Measurements from ENCODE around the gene SF3B6. TPM values are rescaled to one million over a fixed set of nuclear protein-coding genes. Genes with fewer than 3 reads are reported as not detected.

Gene SF3B6, protein sequence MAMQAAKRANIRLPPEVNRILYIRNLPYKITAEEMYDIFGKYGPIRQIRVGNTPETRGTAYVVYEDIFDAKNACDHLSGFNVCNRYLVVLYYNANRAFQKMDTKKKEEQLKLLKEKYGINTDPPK
- total RNA-seq = 126 and 127 TPM in 2 replicates

DNA sequence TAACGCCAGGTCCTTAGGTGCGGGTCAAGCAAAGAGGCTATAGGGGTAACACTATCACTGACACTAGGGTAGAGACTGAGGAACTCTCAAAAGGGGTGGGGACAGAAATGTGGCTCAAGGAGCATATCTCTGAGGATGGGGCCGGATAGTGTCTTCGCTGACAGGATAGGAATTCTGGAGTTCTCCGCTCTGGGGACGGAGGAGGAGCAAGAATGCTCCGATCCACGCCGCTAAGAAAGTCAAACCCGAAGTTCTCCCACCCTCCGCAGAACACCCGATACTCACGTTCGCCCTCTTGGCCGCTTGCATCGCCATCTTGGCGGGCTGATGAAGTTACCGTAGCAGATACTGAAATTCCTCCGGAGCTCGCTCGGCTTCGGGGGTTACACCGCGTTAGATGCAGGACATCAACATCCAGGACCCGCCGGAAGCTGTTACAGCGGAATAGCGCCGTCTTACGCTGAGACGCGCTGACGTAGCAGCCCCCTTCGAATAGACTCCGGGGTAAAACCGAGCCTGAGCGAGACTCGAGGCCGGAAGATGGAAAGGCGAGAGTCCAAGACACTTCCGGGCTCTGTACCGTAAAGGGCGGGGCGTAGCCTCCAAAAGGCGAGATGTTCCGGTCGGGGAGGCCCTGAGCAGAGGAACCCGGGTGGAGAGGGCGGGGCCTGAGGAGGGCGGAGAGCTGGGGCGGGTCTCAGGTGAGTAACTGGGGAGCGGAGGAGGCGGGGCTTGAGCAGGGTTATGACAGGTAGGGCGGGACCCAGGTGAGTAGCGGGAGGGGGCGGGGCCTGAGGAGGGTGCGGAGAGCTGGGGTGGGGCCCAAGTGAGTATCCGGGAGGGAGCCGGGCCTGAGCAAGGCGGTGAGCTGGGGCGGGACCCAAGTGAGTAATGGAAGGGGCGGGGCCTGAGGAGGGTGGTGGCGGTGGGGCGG, at the start of gene SF3B6:
Gene SF3B6, minus strand, starts transcription at position 412 of the 934 bp plus-strand sequence. Its CDS starts 97 bp downstream, at position 315.

DNA sequence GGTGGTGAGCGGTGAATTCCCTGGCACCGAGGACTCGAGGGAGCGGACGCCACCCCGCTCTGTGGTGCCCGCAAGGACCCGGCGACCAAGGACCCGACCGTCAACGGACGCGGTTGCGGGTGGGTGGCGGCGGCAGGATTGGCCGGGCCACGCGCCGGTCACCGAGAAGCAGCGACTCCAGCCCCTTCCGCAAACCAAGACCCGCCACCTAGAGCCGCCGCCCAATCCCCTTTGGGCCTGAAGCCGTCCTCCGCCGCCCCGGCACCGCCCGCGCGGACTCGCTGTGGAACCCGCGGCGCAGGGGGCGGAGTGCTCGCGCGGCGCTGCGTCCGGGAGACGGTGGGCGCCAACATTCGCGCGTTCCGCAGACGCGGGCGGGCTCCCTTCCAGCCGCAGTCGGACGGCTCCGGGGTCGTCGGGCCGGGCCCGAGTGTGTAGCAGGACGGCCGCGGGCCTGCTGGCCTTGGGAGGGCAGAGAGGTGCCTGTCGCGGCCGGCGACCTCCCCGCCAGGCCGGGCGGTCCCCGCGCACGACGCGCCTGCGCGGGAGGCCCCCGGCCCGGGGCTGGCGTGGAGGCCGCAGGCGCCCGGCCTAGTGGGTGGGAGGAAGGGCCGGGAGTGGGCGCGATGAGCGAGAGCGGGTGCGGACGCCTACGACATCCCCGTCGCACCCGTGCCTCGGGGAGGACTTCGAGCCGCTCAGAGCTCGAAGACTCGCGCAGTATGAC, 47.2 kb upstream of the SF3B6 start, which contains the start of the genes FAM228B and PFN4:
Gene FAM228B, plus strand, starts transcription at position 275 of the 727 bp plus-strand sequence. CDS start 893 bp downstream, outside the sequence.
Gene PFN4, minus strand, starts transcription at position 140 of the 727 bp plus-strand sequence. CDS start 799 bp downstream, outside the sequence.

DNA sequence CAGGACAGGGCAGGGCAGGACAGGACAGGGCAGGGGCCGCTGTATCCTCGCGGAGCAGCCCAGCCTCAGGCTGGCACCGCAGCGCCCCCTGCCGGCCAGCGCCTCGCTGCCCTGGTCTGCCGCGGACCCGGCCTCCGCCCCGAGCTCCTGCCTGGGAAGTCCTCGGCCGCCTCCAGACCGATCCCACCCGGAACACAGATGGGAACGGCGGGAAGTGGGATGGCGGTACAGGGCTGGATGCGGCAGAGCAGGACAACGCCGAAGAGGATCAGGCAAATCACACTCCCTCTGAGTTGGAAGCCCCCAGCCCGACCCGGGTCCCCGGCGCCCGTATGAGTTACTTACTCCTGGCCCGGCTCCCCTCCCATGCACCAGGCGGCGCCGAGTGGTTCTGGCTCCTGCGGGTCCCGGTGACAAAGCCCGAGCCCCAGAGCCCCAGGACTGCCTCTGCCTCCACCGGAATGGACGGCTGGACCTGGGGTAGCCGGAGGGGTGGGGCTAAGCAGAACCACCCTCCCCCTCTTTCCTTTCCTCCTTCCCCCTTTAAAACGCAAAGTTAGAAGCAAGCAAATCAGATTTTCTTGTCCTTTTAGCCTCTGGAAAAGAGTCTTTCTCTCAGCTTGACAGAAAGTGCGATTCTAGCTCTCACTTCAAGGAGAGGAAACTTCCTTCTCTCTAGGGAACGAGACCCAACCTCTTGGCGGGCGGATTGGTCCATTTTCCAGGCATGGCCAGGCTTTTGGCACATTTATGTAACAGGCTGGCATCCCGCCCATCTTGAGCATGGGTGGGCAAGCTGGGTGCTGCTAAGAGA, 8.5 kb upstream of the SF3B6 start, which contains the start of gene TP53I3:
Gene TP53I3, minus strand, starts transcription at position 449 of the 814 bp plus-strand sequence. CDS start 508 bp downstream, outside the sequence.

DNA sequence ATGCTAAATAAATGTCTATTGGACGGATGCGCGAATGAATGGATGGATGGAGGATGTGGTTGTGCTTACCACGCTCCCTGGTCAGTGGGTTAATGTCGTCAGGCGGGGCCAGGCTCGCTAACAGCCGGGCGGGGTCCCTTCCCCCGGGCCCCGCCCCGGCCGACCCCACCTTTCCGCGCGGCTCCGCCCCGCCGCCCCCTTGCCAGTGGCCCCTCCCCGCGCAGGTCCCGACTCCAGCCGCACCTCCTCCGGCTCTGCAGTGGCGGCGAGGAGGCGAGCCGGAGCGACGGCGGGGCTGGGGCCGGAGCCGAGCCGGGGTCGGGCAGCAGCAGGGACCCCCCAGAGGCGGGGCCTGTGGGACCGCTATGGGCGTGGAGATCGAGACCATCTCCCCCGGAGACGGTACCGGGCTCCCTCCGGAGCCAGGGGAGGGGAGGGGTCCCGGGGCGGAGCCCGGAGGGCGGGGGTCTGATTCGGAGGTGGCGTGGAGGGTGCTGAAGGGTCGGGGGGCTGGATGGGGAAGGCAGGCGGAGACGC, 26.6 kb downstream of the SF3B6 start, which contains the start of gene FKBP1B:
Gene FKBP1B, plus strand, starts transcription at position 257 of the 537 bp plus-strand sequence. Its CDS starts 109 bp downstream, at position 366.

DNA sequence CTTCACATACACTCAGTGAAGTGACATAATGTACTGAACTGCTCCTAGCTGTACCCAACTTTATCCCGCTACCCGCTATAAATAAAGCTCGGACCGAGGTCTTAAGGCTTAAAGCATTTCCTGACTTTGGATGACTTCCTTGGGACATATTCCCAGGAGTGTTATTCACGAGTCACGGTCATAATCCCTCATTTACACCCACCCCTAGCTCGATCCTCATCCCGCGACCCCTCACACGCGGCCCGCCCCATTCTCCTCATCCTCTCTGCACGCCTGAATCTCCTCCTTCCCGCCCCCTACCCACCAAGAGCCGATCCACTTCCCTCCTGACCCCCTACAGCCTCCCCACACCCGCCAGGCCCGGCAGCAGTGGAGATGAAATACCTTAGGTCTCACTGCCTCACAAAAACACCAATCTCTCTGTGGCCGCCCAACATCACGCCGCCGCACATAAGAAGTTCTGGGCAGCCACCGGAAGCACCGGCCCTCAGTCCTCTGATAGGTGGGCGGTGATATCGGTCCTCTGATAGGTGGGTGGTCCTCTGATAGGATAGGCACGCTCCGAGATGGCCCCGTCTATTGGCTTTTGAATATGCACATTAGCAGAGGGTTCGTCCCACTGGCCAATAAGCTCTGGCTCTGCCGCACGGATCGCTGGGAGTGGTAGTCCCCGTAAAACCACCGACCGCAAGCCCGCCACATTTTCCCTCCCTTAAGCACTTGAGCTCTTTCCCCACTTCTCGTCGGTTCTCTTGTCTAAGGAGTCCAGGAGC, 29.0 kb downstream of the SF3B6 start, which contains the start of gene WDCP:
Gene WDCP, minus strand, starts transcription at position 462 of the 773 bp plus-strand sequence. CDS start 7,897 bp downstream, outside the sequence.

Other genes with a start within 250 kb of the SF3B6 start
- 3.4 and 4.3 TPM in 2 replicates for gene ATAD2B, start 149.2 kb downstream of the SF3B6 start, total RNA-seq
- 9.6 and 13.5 TPM in 2 replicates for gene UBXN2A, start 135.9 kb downstream of the SF3B6 start, total RNA-seq
- 0.60 TPM in 1 of 2 replicates, not detected in the other for gene MFSD2B, start 66.2 kb downstream of the SF3B6 start, total RNA-seq
- gene WDCP, start 28.9 kb downstream of the SF3B6 start, total RNA-seq = 3.9 and 4.6 TPM in 2 replicates
- 4.8 and 9.5 TPM in 2 replicates for gene FKBP1B, start 26.6 kb downstream of the SF3B6 start, total RNA-seq
- 51.0 and 52.5 TPM in 2 replicates for gene TP53I3, start 8.5 kb upstream of the SF3B6 start, total RNA-seq
- 0.68 TPM in 1 of 2 replicates, not detected in the other for gene PFN4, start 47.0 kb upstream of the SF3B6 start, total RNA-seq
- gene FAM228B, start 47.1 kb upstream of the SF3B6 start, total RNA-seq = 2.8 and 12.3 TPM in 2 replicates
- 0.58 and 0.77 TPM in 2 replicates for gene FAM228A, start 98.7 kb upstream of the SF3B6 start, total RNA-seq

Measured in pericardium fibroblast (primary cell).